Uterus (tissue), 2 donors: ENCODE data around the gene FOXK1.

Experiments
- POLR2A ChIP-seq, 2 donors: fragments of 450-650 bp; IDR thresholded peaks; one replicate each; pipeline ENCODE4 v1.6.1; 2016; ENCODE audit warnings: antibody characterized with exemption in 2 of 2, mild to moderate bottlenecking in 1 of 2, moderate library complexity in 1 of 2
- TF ChIP-seq, protein P1 (sequence below), 4 experiments: fragments of 200-600 bp in 2 of 4; fragments of 450-650 bp in 2 of 4; sonication (generic) in 2 of 4; IDR thresholded peaks; one replicate each; pipeline ENCODE4 v1.5.1; 2016 to 2019; ENCODE audit warnings: antibody characterized with exemption in 4 of 4, mild to moderate bottlenecking in 2 of 4, moderate library complexity in 1 of 4

DNA sequence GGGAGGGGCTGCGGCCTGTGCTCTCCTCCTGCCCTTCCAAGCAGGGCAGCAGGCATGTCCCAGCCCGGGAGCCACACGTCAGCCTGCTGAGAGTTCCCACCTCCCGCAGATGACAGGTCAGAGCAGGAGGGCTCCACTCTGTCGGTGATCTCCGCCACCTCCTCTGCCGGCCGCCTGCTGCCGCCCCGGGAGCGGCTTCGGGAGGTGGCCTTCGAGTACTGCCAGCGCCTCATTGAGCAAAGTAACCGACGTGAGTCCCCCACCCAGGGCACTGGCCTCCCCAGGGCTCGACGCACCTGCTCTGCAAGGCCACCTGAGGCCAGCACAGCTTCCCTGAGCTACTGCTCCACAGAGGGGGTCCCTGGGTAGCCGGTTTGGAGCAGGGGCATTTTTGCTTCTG lies 102.7 kb downstream of the FOXK1 start:
- TF ChIP-seq, protein P1, sequence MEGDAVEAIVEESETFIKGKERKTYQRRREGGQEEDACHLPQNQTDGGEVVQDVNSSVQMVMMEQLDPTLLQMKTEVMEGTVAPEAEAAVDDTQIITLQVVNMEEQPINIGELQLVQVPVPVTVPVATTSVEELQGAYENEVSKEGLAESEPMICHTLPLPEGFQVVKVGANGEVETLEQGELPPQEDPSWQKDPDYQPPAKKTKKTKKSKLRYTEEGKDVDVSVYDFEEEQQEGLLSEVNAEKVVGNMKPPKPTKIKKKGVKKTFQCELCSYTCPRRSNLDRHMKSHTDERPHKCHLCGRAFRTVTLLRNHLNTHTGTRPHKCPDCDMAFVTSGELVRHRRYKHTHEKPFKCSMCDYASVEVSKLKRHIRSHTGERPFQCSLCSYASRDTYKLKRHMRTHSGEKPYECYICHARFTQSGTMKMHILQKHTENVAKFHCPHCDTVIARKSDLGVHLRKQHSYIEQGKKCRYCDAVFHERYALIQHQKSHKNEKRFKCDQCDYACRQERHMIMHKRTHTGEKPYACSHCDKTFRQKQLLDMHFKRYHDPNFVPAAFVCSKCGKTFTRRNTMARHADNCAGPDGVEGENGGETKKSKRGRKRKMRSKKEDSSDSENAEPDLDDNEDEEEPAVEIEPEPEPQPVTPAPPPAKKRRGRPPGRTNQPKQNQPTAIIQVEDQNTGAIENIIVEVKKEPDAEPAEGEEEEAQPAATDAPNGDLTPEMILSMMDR (IDR thresholded peaks at IDR 0.05) = no peak
- no peak for TF ChIP-seq POLR2A (IDR thresholded peaks at IDR 0.05)
